ENCODE results near the gene LRP1B. TPM values are rescaled to one million over a fixed set of nuclear protein-coding genes. Genes with fewer than 3 reads are reported as not detected.

Gene LRP1B
- total RNA-seq, 1 experiment from 2014 or later = 0.52 TPM

DNA sequence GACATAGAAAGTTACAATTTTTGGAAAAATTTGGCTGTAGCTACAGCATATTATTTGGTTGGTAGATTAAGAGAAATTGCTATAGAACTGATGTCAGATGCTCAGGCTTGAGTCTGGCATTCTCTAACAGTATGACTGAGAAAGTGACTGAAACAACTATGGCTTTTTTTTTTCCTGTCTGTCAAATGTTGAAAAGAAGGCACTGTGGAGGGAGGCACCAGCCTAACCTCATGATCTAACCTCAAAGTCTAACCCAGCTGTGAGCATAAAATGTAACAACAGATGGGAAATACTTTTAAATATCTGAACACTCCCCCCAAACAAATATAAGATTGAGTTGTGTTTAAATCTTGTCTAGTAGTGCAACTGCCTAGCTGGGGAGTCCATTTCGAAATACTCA lies 629.1 kb downstream of the LRP1B start (continued):
- TF ChIP-seq, protein P1, sequence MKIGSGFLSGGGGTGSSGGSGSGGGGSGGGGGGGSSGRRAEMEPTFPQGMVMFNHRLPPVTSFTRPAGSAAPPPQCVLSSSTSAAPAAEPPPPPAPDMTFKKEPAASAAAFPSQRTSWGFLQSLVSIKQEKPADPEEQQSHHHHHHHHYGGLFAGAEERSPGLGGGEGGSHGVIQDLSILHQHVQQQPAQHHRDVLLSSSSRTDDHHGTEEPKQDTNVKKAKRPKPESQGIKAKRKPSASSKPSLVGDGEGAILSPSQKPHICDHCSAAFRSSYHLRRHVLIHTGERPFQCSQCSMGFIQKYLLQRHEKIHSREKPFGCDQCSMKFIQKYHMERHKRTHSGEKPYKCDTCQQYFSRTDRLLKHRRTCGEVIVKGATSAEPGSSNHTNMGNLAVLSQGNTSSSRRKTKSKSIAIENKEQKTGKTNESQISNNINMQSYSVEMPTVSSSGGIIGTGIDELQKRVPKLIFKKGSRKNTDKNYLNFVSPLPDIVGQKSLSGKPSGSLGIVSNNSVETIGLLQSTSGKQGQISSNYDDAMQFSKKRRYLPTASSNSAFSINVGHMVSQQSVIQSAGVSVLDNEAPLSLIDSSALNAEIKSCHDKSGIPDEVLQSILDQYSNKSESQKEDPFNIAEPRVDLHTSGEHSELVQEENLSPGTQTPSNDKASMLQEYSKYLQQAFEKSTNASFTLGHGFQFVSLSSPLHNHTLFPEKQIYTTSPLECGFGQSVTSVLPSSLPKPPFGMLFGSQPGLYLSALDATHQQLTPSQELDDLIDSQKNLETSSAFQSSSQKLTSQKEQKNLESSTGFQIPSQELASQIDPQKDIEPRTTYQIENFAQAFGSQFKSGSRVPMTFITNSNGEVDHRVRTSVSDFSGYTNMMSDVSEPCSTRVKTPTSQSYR (CRISPR knock-in tag; IDR thresholded peaks at IDR 0.05) = no peak
- no peak for TF ChIP-seq NR3C1 (CRISPR knock-in tag; conservative IDR thresholded peaks at IDR 0.05; ENCODE audit: low read depth)

DNA sequence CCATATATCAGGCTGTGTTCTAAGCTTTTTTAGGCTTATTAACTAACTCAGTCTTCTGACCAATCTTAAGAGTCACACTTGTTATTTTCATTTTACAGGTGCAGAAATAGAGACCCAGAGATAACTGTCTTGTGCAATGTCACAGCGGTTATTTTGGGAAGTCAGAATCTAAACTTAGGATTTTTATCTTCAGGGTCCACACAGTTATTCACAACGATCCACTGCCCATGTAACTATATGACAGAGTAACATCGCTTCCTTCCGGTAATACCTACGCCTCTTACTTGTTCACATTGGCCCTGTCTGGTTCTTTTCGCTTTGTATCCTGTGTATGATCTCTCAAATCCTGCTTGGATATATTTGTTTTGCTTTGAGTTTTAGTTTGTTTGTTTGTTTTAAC lies 631.7 kb downstream of the LRP1B start:
- Mint-ChIP-seq H3K9me3 (no peaks in the 10 kb centered on the region), H3K4me3 (no peak overlapping the region), H3K4me1 (0 out of 2 replicates have a peak, but pooled peaks cover 4% of the 10 kb centered on the region), H3K27me3 (ENCODE audit: low read depth) (no peaks in the 10 kb centered on the region), H3K36me3 (no peaks in the 10 kb centered on the region), H3K27ac (no peak overlapping the region)
- no peak for DNase-seq (ENCODE audit: low spot score)
- POLR2A ChIA-PET = no interaction called here
- CTCF ChIA-PET = no interaction called here
- ATAC-seq = no peak
- TF ChIP-seq RORB (CRISPR knock-in tag; IDR thresholded peaks at IDR 0.05) (no peak), HMGA2 (CRISPR knock-in tag; IDR thresholded peaks at IDR 0.05) (no peak), OVOL2 (CRISPR knock-in tag; IDR thresholded peaks at IDR 0.05; ENCODE audit: borderline replicate concordance) (no peak), ATF1 (CRISPR knock-in tag; IDR thresholded peaks at IDR 0.05) (no peak), MLX (CRISPR knock-in tag; IDR thresholded peaks at IDR 0.05) (no peak), CREM (CRISPR knock-in tag; IDR thresholded peaks at IDR 0.05) (no peak), ZNF232 (CRISPR knock-in tag; IDR thresholded peaks at IDR 0.05) (no peak), NR3C1 (CRISPR knock-in tag; conservative IDR thresholded peaks at IDR 0.05; ENCODE audit: low read depth) (no peak), AR (CRISPR knock-in tag; IDR thresholded peaks at IDR 0.05) (no peak), GRHL2 (CRISPR knock-in tag; IDR thresholded peaks at IDR 0.05; ENCODE audit: insufficient replicate concordance, severe bottlenecking) (no peak), ZNF263 (CRISPR knock-in tag; IDR thresholded peaks at IDR 0.05; ENCODE audit: low read depth) (no peak), CREB1 (CRISPR knock-in tag; IDR thresholded peaks at IDR 0.05) (no peak), MAX (CRISPR knock-in tag; IDR thresholded peaks at IDR 0.05) (no peak), FOXP4 (CRISPR knock-in tag; IDR thresholded peaks at IDR 0.05) (no peak), ESRRA (CRISPR knock-in tag; IDR thresholded peaks at IDR 0.05; ENCODE audit: borderline replicate concordance) (no peak)
- TF ChIP-seq, protein P2, sequence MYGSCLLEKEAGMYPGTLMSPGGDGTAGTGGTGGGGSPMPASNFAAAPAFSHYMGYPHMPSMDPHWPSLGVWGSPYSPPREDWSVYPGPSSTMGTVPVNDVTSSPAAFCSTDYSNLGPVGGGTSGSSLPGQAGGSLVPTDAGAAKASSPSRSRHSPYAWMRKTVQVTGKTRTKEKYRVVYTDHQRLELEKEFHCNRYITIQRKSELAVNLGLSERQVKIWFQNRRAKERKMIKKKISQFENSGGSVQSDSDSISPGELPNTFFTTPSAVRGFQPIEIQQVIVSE (CRISPR knock-in tag; IDR thresholded peaks at IDR 0.05; ENCODE audit: borderline replicate concordance) = no peak
- TF ChIP-seq, protein P3, sequence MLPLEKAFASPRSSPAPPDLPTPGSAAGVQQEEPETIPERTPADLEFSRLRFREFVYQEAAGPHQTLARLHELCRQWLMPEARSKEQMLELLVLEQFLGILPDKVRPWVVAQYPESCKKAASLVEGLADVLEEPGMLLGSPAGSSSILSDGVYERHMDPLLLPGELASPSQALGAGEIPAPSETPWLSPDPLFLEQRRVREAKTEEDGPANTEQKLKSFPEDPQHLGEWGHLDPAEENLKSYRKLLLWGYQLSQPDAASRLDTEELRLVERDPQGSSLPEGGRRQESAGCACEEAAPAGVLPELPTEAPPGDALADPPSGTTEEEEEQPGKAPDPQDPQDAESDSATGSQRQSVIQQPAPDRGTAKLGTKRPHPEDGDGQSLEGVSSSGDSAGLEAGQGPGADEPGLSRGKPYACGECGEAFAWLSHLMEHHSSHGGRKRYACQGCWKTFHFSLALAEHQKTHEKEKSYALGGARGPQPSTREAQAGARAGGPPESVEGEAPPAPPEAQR (CRISPR knock-in tag; IDR thresholded peaks at IDR 0.05) = no peak
- TF ChIP-seq, protein P4, sequence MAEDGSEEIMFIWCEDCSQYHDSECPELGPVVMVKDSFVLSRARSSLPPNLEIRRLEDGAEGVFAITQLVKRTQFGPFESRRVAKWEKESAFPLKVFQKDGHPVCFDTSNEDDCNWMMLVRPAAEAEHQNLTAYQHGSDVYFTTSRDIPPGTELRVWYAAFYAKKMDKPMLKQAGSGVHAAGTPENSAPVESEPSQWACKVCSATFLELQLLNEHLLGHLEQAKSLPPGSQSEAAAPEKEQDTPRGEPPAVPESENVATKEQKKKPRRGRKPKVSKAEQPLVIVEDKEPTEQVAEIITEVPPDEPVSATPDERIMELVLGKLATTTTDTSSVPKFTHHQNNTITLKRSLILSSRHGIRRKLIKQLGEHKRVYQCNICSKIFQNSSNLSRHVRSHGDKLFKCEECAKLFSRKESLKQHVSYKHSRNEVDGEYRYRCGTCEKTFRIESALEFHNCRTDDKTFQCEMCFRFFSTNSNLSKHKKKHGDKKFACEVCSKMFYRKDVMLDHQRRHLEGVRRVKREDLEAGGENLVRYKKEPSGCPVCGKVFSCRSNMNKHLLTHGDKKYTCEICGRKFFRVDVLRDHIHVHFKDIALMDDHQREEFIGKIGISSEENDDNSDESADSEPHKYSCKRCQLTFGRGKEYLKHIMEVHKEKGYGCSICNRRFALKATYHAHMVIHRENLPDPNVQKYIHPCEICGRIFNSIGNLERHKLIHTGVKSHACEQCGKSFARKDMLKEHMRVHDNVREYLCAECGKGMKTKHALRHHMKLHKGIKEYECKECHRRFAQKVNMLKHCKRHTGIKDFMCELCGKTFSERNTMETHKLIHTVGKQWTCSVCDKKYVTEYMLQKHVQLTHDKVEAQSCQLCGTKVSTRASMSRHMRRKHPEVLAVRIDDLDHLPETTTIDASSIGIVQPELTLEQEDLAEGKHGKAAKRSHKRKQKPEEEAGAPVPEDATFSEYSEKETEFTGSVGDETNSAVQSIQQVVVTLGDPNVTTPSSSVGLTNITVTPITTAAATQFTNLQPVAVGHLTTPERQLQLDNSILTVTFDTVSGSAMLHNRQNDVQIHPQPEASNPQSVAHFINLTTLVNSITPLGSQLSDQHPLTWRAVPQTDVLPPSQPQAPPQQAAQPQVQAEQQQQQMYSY (CRISPR knock-in tag; IDR thresholded peaks at IDR 0.05) = no peak
- TF ChIP-seq, protein P5, sequence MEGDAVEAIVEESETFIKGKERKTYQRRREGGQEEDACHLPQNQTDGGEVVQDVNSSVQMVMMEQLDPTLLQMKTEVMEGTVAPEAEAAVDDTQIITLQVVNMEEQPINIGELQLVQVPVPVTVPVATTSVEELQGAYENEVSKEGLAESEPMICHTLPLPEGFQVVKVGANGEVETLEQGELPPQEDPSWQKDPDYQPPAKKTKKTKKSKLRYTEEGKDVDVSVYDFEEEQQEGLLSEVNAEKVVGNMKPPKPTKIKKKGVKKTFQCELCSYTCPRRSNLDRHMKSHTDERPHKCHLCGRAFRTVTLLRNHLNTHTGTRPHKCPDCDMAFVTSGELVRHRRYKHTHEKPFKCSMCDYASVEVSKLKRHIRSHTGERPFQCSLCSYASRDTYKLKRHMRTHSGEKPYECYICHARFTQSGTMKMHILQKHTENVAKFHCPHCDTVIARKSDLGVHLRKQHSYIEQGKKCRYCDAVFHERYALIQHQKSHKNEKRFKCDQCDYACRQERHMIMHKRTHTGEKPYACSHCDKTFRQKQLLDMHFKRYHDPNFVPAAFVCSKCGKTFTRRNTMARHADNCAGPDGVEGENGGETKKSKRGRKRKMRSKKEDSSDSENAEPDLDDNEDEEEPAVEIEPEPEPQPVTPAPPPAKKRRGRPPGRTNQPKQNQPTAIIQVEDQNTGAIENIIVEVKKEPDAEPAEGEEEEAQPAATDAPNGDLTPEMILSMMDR (IDR thresholded peaks at IDR 0.05) = no peak

Data from WTC11 (cell line).